GM21360 (cell line): ENCODE data around the gene FN1.
"Not testable (repeated sequence)": the region's sequence is repeated elsewhere in the genome, so short reads cannot be mapped to it uniquely, and the experiment has no call there.

ENCODE experiments used
- ATAC-seq: cut with Tn5 transposase; IDR thresholded peaks from one replicate; pipeline ENCODE4 v1.9.1; 2021; ENCODE audit warnings: mild to moderate bottlenecking, moderate library complexity; ENCODE audit not compliant: unreplicated experiment

FN1 gene

GRCh38 chr2:215423928-215424540 is 11.8 kb downstream of the FN1 start:
- ATAC-seq: no peak

GRCh38 chr2:215423234-215423633 is 12.6 kb downstream of the FN1 start:
- ATAC-seq: no peak

DNA sequence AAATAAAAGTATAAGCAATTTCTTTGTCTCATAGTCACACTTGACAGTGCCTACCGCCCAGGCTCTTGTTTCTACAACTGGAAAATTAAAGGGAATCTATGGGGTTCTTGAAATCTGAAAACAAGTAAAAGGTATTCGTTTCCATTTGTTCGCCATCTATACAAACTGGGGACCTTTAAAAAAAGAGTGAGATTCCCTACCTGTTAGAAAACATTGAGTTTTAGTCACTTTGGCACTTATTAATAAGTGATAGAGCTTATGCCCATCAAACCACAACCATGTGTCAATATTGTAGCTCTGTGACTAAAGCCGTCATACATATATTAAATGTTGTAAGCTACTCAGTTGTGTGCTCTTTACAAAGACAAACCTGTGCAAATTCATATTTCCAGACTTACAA is 13.2 kb downstream of the FN1 start:
- no peak for ATAC-seq

DNA sequence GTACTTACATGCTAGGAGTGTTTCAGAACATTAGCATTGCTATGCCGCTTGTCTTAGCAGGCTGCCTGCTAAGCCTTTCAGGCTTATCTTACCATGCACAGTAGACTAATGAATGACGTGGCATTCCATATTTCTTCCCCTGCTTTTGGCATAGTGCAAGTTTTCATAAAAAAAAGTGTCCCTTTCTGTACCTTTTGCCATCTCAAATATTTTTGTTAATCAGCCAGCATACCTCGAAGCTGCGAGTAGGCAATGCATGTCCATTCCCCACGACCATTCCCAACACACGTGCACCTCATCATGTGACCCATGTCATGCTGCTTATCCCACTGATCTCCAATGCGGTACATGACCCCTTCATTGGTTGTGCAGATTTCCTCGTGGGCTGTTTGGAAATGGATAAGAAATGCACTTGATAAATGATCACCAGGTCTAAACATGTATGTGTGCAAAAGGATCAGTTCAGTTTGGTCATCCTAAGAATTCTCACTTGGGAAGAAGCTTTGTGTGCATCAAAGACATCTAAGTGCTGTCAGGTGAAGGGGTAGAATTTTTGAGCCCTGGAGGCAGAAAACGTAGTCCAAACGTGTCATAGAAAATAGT is 13.9 kb downstream of the FN1 start:
- no peak for ATAC-seq

DNA sequence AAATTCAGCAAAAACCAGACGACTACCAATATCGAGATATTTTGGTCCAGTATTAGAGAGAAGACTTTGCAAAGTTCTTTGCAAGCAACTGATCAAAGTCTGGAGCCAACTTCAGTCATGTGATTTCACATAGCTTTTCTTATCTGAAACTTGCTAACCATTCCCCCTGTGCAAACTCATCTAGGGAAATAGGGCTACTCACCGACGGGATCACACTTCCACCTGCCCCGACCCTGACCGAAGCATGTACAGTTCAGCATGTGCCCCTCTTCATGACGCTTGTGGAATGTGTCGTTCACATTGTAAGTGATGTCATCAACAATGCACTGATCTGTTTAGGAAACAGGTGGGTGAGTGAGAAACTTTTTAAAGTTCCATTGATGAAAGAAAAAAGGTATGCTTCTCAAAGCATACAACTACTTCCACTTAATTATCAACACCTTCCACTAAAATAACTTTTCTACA is 15.4 kb downstream of the FN1 start:
- ATAC-seq: no peak

- ATAC-seq: no peak
Observed at GRCh38 chr2:215419769-215420470, 15.9 kb downstream of the FN1 start.

DNA sequence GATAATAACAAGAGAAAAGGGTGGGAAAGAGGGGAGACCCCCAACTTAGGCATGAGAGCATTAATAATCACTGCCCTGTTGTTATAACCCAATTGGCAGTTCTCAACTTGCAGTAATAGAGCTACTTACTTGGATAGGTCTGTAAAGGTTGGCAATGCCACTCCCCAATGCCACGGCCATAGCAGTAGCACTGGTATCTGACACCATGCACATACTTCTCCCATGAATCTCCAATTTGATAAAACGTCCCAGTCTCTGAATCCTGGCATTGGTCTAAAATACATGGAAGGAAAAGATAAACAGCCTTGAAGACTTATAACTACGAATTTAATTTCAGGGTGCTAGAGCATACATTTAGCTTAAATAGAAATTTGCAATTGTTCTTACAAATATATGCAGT is 16.8 kb downstream of the FN1 start:
- ATAC-seq: no peak

GRCh38 chr2:215418064-215418963 is 17.6 kb downstream of the FN1 start:
- no peak for ATAC-seq

GRCh38 chr2:215417400-215417951 is 18.4 kb downstream of the FN1 start:
- no peak for ATAC-seq

GRCh38 chr2:215416656-215417055 is 19.2 kb downstream of the FN1 start:
- no peak for ATAC-seq

DNA sequence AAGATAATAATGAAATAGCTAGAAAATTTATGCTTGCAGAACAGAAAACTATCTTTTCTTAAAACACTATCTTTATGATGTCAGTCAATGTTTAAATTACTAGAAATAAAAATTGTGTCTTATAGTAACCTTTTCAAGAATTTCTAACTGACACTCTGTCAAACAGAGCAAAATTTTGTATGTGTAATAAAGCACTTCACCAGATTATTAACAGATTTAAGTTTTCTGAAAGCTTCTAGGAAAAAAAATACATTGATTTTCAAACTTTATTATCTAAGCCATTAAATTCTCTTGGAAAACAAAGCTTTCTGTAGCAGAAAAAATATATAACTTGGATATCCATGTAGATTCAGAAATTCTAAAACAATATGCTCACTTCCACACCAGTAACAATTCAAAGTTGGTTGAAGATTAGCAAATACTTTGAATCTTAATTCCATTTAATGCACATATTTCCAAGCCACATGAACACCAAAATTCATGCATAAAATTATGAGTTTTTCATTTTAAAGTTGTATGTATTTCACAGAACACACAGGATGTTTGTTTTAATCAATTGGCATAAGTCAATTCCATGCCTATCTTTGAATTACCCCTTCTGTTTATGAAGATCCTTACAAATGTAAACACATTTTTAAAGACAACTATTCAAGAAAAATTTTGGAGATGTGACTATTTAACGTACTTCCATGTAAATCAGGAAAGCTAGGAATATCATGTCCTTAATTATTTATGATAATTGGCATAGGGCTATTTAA is 19.9 kb downstream of the FN1 start:
- ATAC-seq: no peak

DNA sequence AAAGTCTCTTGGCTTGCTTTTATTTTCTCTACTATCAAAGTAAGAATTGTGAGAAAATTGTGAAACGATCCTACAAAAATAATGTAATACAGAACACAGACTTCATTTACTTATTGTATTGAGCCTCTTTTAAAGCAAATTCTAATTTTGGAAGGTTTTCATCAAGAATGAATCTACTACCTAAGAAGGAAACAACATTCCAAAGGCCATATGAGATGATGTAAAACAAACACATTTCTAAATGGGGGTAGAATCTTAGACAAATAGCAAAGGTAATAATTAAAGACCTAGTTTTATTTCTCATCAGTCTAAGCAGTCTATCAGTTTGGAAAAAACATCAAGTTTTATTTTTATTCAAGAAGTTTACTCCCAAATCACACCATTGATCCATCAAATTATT is 20.6 kb downstream of the FN1 start:
- ATAC-seq: no peak

DNA sequence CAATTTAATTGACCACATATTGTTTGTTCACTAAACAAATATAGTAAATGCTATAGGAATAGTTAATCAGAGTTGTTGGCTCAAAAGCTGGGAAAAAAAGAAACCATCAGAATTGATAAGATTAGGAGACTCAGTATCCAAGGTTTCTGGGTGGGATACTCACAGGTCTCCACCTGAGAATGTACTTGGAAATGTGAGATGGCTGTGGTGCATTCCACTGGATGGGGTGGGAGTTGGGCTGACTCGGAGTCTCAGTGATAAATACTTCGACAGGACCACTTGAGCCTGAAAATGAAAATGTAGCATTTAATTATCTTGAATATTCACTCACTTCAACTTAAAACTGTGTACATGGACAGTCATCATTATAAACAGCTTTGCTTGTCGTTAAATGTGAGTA is 21.2 kb downstream of the FN1 start:
- no peak for ATAC-seq

DNA sequence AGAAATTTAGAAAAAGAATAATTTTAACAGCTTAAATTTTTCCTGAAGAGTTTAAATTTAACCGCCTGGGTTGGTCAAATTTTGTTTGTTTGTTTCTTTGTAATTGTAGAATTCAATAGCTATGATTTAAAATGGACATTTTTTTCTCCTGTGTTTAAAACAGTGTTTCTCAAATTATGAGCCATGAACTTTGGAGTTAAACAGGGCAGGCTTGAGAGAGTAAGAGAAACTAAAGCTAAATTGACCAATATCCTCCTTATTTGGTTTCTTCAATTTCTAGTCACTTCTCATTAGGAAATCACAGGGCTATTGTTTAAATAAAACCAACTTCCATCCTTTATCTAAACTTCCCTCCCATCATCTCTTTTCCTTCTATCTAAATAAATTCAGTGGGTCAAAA is 21.9 kb downstream of the FN1 start:
- no peak for ATAC-seq

DNA sequence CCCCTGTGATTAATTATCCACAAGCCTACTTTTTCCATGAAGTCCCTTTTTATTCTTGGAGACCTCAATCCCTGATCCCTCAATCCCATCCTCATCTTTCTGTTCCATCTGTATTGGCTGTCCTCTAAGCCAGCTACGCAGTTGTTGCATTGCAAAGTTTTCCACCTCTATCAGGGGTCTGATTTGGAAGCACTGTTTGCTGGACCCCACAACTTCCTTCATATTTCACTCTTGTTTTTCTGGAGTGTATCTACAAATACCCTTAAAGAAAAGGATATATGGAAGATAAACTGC is 22.4 kb downstream of the FN1 start:
- no peak for ATAC-seq

DNA sequence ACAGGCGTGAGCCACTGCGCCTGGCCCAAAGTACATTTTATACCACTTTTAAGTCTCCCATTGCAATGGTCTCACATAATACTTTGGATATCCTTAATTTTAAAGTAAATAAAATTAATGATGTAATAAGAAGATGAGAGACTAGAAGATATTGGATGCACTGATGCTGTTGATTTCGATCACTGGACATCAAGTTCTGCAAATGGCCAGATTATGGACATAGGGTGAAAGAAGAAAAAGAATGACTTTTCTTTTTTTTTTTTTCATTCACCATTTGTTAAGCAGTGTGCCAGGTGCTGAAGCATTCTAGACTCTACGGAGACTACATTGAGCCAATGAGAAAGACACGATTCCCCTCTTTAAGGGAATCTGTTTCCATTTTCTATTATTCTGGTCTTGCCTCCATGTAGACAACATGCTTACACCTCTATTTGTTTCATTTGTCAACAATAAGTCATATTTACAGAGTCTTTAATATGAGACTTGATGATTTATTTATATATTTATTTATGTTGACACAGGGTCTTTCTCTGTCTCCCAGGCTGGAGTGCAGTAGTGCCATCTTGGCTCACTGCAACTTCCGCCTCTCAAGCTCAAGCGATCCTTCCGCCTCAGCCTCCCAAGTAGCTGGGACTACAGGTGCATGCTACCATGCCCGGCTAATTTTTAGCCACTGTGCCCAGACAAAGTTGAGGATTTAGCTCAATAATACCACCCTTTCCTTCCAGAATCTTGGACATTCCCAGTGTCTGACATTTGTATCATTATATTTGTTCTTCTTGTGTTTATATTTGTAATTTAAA is 23.7 kb downstream of the FN1 start:
- ATAC-seq: no peak

DNA sequence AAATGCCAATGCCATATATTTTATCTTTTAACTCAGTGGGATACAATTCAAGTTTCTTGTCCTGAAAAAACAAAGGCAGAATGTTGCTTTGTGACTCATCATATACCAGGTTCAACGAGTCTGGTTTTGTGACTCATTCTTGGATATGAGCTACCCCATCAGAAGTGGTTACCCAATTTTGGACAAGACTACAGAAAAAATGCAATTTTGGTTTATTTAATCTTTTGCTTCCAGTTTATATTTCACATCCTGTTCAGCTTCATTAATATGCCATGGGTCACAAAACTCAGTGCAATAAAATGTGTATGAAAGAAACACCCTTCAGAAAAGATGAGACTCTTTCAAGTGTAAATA is 25.0 kb downstream of the FN1 start:
- ATAC-seq: no peak

GRCh38 chr2:215410181-215410931 is 25.5 kb downstream of the FN1 start:
- not testable (repeated sequence) for ATAC-seq
